ENCODE results near the gene FRYL. TPM values are rescaled to one million over a fixed set of nuclear protein-coding genes. Genes with fewer than 3 reads are reported as not detected.

Gene FRYL
- total and polyA plus RNA-seq, 2 of the 8 experiments (the other 6 are each of a cell fraction or from before 2014, with no cell fraction given), result 8.0 to 36.5 TPM

DNA sequence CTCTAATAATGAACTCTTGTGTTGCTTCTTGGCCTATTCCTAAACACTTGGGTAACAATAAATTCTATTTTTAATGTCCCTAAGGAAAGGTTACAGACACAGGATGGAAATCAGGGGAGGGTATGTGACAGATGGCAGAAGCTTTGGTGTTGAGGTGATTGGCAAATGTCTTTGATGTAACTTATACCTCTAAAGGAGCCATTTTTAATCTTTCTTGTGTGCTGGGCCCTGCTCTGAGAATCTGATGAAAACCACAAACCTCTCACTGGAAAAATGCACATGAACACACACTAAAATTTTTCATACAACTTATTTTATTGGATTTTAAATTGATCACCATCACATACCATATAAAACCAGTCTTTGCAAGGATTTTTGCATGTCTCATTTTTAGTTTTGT lies 17.7 kb downstream of the FRYL start:
- no peak overlapping the region for H3K4ac ChIP-seq (replicated peaks; ENCODE audit: insufficient read length, low read depth, low read length)
- H2AK5ac ChIP-seq (ENCODE audit: low read depth, low read length), result no peak overlapping the region
- no peak overlapping the region for H2AFZ ChIP-seq (ENCODE audit: low read length)
- H3K27ac ChIP-seq (ENCODE audit: low read depth, low read length), result no peak overlapping the region
- no peak for TF ChIP-seq JUN (IDR thresholded peaks at IDR 0.05; ENCODE audit: low read depth, low read length)
- H3K23me2 ChIP-seq (ENCODE audit: low read depth, low read length), result no peaks in the 10 kb centered on the region; the same call in 1 of the 2 replicates
- no peak overlapping the region for H4K5ac ChIP-seq (ENCODE audit: insufficient read length, low read depth, low read length)
- H2BK120ac ChIP-seq (replicated peaks; ENCODE audit: low read depth, low read length), result no peak overlapping the region
- H3K4me3 ChIP-seq (ENCODE audit: extremely low read depth in 1 of 4, insufficient read depth in 2 of 4, low read depth in 3 of 4, low read length in 4 of 4), result no peak overlapping the region
- H3K79me1 ChIP-seq (ENCODE audit: low read depth, low read length), result peaks cover 7% of the 10 kb centered on the region
- FAIRE-seq (no peak), DNase-seq (ENCODE audit: low read depth in 1 of 2, low spot score in 2 of 2) (no peak)
- no peaks in the 10 kb centered on the region for H3K27me3 ChIP-seq (replicated peaks in 1 of 4; ENCODE audit: control insufficient read depth in 3 of 4, extremely low read depth in 1 of 4, insufficient read depth in 3 of 4, low read length in 3 of 4)
- H3K4me2 ChIP-seq (ENCODE audit: insufficient read depth in 1 of 2, low read depth in 2 of 2, low read length in 2 of 2), result no peak overlapping the region
- no peaks in the 10 kb centered on the region; a peak in 2 of 4 replicates for H3K9me3 ChIP-seq (ENCODE audit: insufficient read depth in 2 of 2, low read depth in 1 of 2, low read length in 1 of 2)
- no peak overlapping the region for H3K56ac ChIP-seq (replicated peaks; ENCODE audit: insufficient read length, low read depth, low read length)
- no peak overlapping the region for H3K14ac ChIP-seq (ENCODE audit: insufficient read length)
- ChIA-PET POLR2A (ENCODE audit: partially characterized antibody) (interaction anchor here (0.9 kb wide), 1 partner anchor 18 kb away, joined by 3 read pairs; no protein-coding TSS in a partner anchor), CTCF (ENCODE audit: partially characterized antibody) (no interaction called here)
- H2BK20ac ChIP-seq (ENCODE audit: low read length), result no peak overlapping the region
- no peak overlapping the region for H4K91ac ChIP-seq (replicated peaks; ENCODE audit: insufficient read length, low read length)
- H3K9ac ChIP-seq (replicated peaks in 1 of 4; ENCODE audit: extremely low read depth in 1 of 4, low read depth in 3 of 4, low read length in 3 of 4), result no peak overlapping the region
- peaks cover 10 to 85% of the 10 kb centered on the region in 2 experiments; a peak in 3 of 4 replicates for H3K79me2 ChIP-seq (ENCODE audit: control insufficient read depth in 1 of 2, insufficient read depth in 2 of 2, low read length in 2 of 2)
- H4K20me1 ChIP-seq (replicated peaks in 1 of 2; ENCODE audit: control insufficient read depth in 1 of 2, insufficient read depth in 2 of 2, low read length in 2 of 2), result peaks cover 7 to 8% of the 10 kb centered on the region in 2 experiments
- no peaks in the 10 kb centered on the region for H3K4me1 ChIP-seq (replicated peaks in 1 of 4; ENCODE audit: control insufficient read depth in 3 of 4, insufficient read depth in 4 of 4, low read length in 3 of 4)
- no peak overlapping the region for H3K23ac ChIP-seq (ENCODE audit: insufficient read length)
- no peak overlapping the region for H4K8ac ChIP-seq (ENCODE audit: extremely low read depth, insufficient read depth, low read length)
- no peak overlapping the region for H2BK5ac ChIP-seq (ENCODE audit: low read depth, low read length)
- no peak overlapping the region for H2BK15ac ChIP-seq (ENCODE audit: low read length)
- H3K18ac ChIP-seq (ENCODE audit: extremely low read depth, low read length), result no peak overlapping the region
- no peak overlapping the region for H2BK12ac ChIP-seq (ENCODE audit: low read depth, low read length)
- no peaks in the 10 kb centered on the region; a peak in 2 of 8 replicates for H3K36me3 ChIP-seq (ENCODE audit: control insufficient read depth in 2 of 4, insufficient read depth in 4 of 4, low read length in 3 of 4)

Measured in H1 (cell line).